Muscle of leg (tissue), 11 donors: ENCODE data around the gene TGM2. TPM values are rescaled to one million over a fixed set of nuclear protein-coding genes. Genes with fewer than 3 reads are reported as not detected.
A peak's percentile ranks its signal among the peaks of the same experiment; 100 is the strongest.

ENCODE experiments used
- DNase-seq: peaks from one replicate; pipeline ENCODE4 v3.0.0; 2013
- H3K27ac ChIP-seq: one replicate; pipeline ENCODE4 v1.5.1; 2013; ENCODE audit warnings: mild to moderate bottlenecking, low read length, control low read depth
- H3K27me3 ChIP-seq: one replicate; pipeline ENCODE4 v1.6.1; 2013; ENCODE audit warnings: low read length; ENCODE audit not compliant: control insufficient read depth, insufficient read depth
- H3K36me3 ChIP-seq: one replicate; pipeline ENCODE4 v1.6.1; 2013; ENCODE audit warnings: low read length; ENCODE audit not compliant: control insufficient read depth, insufficient read depth
- H3K4me1 ChIP-seq: one replicate; pipeline ENCODE4 v1.6.1; 2013; ENCODE audit warnings: low read length; ENCODE audit not compliant: control insufficient read depth, insufficient read depth
- H3K4me3 ChIP-seq: one replicate; pipeline ENCODE4 v1.5.1; 2013; ENCODE audit warnings: low read length, control low read depth
- H3K9me3 ChIP-seq: replicated peaks from 2 replicates; pipeline ENCODE4 v1.6.1; 2013; ENCODE audit warnings: low read depth, low read length; ENCODE audit not compliant: control insufficient read depth
- WGBS: methylation state at CpG from one replicate; pipeline ENCODE4 v1.1.5; 2013; ENCODE audit warnings: missing lambda C conversion rate; ENCODE audit not compliant: insufficient coverage; 5-methylcytosine and 5-hydroxymethylcytosine counted together
- polyA plus RNA-seq, 8 donors: library from polyadenylated mRNA; unstranded; fragments of 120-200 nt; gene quantifications; one replicate each; pipeline versions ENCODE4 v1.2.1 to v1.2.3, GENCODE V29; 2013; ENCODE audit warnings: inconsistent platforms in 1 of 8, low replicate concordance in 1 of 8; ENCODE audit not compliant: insufficient read length in 8 of 8, insufficient read depth in 1 of 8
- total RNA-seq: library from RNA; stranded (reverse); fragments of 120-200 nt; gene quantifications from one replicate; pipeline ENCODE4 v1.2.4, GENCODE V29; 2013

Gene TGM2
- total and polyA plus RNA-seq, 9 donors = 10.1 to 40.9 (median 13.9) TPM

DNA sequence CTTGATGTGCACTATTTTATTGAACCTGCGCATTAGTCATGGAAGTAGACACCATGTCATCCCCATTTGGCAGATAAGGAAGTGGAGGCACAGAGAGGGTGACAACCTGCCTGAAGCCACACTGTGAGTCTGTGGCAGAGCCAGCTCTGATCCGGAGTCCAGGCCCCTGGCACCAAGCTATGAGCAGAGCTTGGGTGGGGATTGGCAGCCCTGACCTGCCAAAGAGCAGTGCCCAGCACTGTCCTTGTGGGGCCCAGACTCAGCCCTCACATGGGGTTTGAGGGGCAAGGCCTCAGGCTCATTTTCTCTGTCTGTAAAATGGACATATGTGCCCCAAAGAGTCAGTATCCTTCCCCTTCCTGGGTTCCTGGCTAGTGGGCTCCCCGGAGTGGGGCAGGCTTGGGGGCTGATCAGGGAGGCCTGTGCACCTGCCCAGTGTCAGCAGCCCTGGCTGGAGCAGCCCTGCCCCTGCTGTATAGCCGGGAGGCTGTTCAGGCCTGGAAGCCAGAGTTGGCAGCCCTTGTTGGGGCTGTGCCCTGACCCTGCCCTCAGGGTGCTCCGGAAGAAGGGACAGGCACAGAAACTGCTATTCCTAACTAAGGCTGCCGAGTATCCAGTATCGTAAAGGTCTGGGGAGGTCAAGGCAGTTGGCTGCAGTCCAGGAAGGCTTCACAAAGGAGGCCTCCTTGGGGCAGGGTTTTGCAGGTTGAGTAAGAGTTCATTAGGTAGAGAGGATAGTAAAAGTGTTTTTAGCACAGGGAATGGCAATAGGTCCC is 38.7 kb downstream of the TGM2 start:
- peaks cover 21% of the 10 kb centered on the region for H3K4me1 ChIP-seq
- peak overlapping the region; percentile 65 for H3K27ac ChIP-seq
- no peaks in the 10 kb centered on the region for H3K9me3 ChIP-seq
- WGBS = 78% methylated on average over 7 of the region's 7 CpGs
- H3K36me3 ChIP-seq = no peaks in the 10 kb centered on the region
- no peak for DNase-seq
- no peaks in the 10 kb centered on the region for H3K27me3 ChIP-seq
- H3K4me3 ChIP-seq = no peak overlapping the region

- H3K9me3 ChIP-seq = no peaks in the 10 kb centered on the region
- no peaks in the 10 kb centered on the region for H3K27me3 ChIP-seq
- peak; percentile 58 for DNase-seq
- no peak overlapping the region for H3K4me3 ChIP-seq
- WGBS = 83% methylated on average over 11 of the region's 18 CpGs
- peaks cover 21% of the 10 kb centered on the region for H3K4me1 ChIP-seq
- no peaks in the 10 kb centered on the region for H3K36me3 ChIP-seq
- no peak overlapping the region for H3K27ac ChIP-seq
Measured at GRCh38 chr20:38125157-38126056, 39.7 kb downstream of the TGM2 start.

DNA sequence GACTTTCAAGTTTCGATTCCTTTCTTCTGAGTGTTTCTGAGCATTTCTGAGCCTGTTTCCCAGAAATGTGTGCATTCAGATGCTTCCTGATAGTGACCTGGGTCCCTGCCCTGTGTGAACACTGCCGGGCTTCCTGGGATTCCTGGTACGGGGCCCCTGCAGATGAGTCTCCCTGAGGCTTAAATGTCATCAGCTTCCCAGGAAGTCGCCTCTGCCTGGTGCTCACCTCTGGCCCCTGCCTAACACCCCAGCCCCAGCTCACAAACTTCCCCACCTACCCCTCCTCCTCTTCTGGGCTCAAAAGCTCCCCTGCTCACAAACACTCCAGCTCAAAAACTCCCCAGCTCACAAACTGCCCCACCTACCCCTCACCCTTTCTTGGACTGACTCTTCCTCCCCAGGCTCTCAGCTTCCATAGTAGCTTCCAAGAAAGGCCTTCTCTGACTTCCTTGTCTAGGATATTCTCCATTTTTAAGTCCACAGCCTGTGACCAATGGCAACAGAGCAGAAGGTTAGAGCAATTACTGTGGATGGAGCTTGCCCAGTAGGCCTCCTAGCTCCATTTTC is 42.0 kb downstream of the TGM2 start:
- DNase-seq = no peak
- Histone ChIP-seq H3K27ac (peak overlapping the region; percentile 67), H3K9me3 (no peaks in the 10 kb centered on the region), H3K4me3 (no peak overlapping the region), H3K27me3 (no peaks in the 10 kb centered on the region), H3K36me3 (no peaks in the 10 kb centered on the region), H3K4me1 (peaks cover 21% of the 10 kb centered on the region)
- 35% methylated on average over 4 of the region's 4 CpGs for WGBS

DNA sequence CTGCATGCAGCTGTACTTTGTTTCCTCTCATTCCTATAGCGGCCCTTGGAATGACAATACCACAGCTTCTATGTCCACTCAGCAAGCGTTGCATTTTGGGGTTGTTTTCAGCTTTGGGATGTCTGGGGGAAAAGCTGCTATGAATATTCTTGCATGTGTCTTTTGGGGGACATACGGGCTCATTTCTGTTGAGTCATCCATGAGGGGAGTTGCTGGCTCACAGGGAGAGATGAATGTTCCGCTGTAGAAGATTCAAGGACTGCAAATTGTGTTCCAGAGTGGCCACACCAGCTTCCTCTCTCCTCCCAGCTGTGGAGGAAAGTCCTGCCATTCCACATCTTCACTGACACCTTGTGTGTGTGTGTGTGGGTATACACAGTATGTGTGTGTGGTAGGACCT is 43.3 kb downstream of the TGM2 start:
- H3K27me3 ChIP-seq = no peaks in the 10 kb centered on the region
- peaks cover 13% of the 10 kb centered on the region for H3K4me1 ChIP-seq
- no peak for DNase-seq
- no peak overlapping the region for H3K4me3 ChIP-seq
- H3K9me3 ChIP-seq = no peaks in the 10 kb centered on the region
- H3K27ac ChIP-seq = no peak overlapping the region
- no CpG with 5 or more reads among the region's 4 CpGs for WGBS
- no peaks in the 10 kb centered on the region for H3K36me3 ChIP-seq

GRCh38 chr20:38120625-38120988 is 44.5 kb downstream of the TGM2 start:
- WGBS = 89% methylated on average over 2 of the region's 4 CpGs
- no peak overlapping the region for H3K27ac ChIP-seq
- H3K4me3 ChIP-seq = no peak overlapping the region
- no peaks in the 10 kb centered on the region for H3K27me3 ChIP-seq
- H3K36me3 ChIP-seq = no peaks in the 10 kb centered on the region
- DNase-seq = no peak
- peaks cover 9% of the 10 kb centered on the region for H3K4me1 ChIP-seq
- no peaks in the 10 kb centered on the region for H3K9me3 ChIP-seq

DNA sequence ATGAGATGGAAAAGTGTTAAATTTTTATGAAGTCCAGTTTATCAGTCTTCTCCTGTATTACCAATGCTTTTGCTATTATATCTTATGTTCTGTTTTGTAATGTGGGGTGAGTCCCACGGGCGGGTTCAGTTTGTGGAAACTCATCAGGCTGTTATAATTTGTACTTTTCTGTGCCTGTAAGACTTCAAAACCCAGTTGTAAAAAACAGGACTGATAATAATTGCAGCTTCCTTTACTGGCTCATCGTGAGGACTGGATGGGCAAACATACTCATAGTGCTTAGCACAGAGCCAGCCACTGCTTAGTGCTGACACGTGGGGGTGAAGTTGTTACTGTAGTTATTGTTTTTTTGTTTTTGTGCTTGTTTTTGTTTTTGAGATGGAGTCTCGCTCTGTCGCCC is 45.6 kb downstream of the TGM2 start:
- no peak overlapping the region for H3K27ac ChIP-seq
- 94% methylated on average over 2 of the region's 6 CpGs for WGBS
- H3K27me3 ChIP-seq = no peaks in the 10 kb centered on the region
- no peaks in the 10 kb centered on the region for H3K9me3 ChIP-seq
- no peak overlapping the region for H3K4me3 ChIP-seq
- DNase-seq = no peak
- peaks cover 6% of the 10 kb centered on the region for H3K4me1 ChIP-seq
- no peaks in the 10 kb centered on the region for H3K36me3 ChIP-seq

- Histone ChIP-seq H3K27me3 (no peaks in the 10 kb centered on the region), H3K4me3 (no peak overlapping the region), H3K36me3 (no peaks in the 10 kb centered on the region), H3K4me1 (peaks cover 18% of the 10 kb centered on the region), H3K9me3 (no peaks in the 10 kb centered on the region), H3K27ac (no peak overlapping the region)
- no peak for DNase-seq
- WGBS = 85% methylated on average over 2 of the region's 3 CpGs
Measured at GRCh38 chr20:38117635-38118034, 47.4 kb downstream of the TGM2 start.

DNA sequence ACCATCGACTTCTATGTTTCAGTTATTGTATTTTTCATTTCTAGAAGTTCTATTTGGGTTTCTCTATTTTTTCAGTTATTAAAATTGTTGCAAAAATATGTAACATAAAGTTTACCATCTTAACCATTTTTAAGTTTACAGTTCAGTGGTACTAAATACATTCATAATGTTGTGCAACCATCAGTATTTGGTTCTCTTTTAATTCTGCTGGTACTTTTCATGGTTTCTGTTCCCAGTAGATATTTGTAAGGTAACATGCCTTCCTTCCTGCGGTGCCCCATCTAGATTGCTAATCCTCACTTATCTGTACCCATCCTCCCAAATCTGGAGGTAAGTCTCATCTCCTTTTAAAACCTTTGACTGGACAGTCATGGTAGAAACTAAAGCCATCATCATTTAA is 47.9 kb downstream of the TGM2 start:
- WGBS = no CpG with 5 or more reads among the region's 2 CpGs
- Histone ChIP-seq H3K4me1 (peaks cover 23% of the 10 kb centered on the region), H3K36me3 (no peaks in the 10 kb centered on the region), H3K9me3 (no peaks in the 10 kb centered on the region), H3K27ac (no peak overlapping the region), H3K4me3 (no peak overlapping the region), H3K27me3 (no peaks in the 10 kb centered on the region)
- DNase-seq = no peak

DNA sequence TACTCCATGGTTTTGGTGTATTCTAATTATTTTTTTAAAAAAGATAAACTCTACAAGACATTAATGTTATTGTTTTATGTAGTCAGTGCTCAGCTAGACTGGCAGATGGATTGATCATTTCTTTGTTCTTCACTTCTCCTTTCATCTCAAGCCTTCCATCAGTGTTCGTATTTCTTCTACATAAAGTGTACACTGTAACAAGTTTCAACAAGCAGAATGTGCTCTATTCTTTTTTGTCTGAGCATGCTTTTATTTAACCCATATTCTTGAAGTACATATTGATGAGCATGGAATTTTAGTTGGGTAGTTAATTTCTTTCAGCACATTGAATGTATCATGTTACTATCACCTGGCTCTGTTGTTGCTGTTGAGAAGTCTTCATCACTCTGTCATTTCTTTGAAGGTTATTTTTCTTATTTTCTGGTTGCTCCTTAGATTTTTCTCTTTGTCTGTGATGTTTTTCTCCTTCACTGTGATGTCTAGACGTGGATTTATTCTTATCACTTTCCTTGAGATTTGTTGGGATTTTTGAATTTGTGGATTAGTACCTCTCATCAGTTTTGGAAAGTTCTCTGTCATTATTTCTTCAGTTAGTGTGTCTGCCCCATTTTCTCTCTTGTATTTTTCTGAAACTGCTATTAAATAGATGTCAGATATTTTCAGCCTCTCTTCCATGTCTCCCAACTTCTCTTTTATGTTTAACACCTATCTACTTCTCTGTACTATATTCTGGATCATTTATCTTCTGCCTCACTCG is 48.5 kb downstream of the TGM2 start:
- no peak for DNase-seq
- Histone ChIP-seq H3K4me1 (peaks cover 29% of the 10 kb centered on the region), H3K27me3 (no peaks in the 10 kb centered on the region), H3K27ac (no peak overlapping the region), H3K4me3 (no peak overlapping the region), H3K36me3 (no peaks in the 10 kb centered on the region), H3K9me3 (no peaks in the 10 kb centered on the region)
- WGBS = no CpG with 5 or more reads among the region's 3 CpGs
